HG02938 (cell line): ENCODE data around the gene TRAPPC2B.

Experiments
- ATAC-seq: cut with Tn5 transposase; IDR thresholded peaks from one replicate; pipeline ENCODE4 v1.9.1; 2021; ENCODE audit warnings: mild to moderate bottlenecking, moderate library complexity; ENCODE audit not compliant: unreplicated experiment

Gene TRAPPC2B

DNA sequence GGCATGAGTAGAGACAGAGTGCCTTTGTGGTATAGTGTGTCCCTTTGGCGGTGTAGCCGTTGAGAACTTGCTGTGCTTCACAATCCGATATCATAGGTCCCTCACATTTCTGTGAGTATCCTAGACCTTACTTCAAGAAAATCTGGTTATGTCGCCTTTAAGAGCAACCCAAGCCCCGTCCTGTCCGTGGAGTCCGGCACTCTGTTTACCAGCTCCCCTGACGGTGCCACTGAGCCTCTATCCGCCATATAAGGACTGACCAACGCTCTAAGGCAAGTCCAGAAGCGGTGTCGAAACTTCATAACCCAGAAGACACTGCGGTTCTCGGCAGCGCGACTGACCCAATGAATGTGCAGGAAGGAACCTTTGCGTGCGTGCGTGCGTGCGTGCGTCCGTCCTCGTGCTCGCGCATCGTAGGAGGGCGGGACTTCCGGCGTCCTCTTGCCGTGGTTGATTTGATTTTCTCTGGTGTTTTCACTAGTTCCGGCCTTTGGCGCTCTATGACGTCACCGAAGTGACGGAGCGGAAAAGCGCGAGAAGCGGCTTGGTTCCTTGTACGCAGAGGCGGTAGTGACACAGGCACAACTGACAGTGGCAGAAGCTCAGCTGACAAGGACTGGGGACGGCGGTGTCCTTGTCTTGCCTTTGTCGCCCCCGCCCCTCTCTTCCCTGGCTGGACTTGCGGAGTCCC is at the start of gene TRAPPC2B, which contains the start of gene ZNF547:
TRAPPC2B (plus strand) TSS at position 555 of the 691 bp plus-strand sequence. CDS start 1,283 bp downstream, outside the sequence.
ZNF547 (plus strand) TSS at position 555 of the 691 bp plus-strand sequence. CDS start 5,005 bp downstream, outside the sequence.
- ATAC-seq, result peak; percentile 94

DNA sequence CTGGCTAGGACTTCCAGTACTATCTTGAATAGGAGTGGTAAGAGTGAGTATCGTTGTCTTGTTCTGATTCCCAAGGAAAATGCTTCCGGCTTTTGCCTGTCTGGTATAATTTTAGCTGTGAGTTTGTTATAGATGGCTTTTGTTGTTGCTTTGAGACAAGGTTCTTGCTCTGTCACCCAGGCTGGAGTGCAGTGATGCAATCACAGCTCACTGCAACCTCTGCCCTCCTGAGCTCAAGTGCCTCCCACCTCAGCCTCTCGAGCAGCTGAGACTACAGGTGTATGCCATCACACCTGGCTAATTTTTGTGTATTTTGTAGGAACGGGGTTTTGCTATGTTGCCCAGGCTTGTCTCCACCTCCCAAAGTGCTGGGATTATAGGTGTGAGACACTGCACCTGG is 49.2 kb upstream of the TRAPPC2B start:
- ATAC-seq, result no peak

DNA sequence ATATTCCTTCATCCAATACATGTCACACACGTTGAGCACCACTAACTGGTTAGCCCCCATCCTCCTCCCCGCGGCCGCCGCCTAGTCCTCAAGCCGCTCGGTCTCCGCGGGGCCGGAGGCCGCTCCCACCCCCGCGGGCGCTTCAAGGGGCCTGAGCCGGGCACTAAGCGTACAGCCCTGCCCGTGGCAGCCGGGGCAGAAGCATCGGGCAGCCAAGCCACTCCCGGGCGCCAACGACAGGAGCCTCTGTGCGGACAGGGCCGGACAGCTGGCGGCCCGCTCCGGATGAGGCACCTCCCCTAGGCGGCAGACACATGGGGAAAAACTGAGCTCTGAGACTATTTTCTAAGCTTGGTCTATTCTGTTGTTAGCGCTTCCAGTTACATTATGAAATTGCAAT is 45.8 kb upstream of the TRAPPC2B start:
- ATAC-seq, result no peak

DNA sequence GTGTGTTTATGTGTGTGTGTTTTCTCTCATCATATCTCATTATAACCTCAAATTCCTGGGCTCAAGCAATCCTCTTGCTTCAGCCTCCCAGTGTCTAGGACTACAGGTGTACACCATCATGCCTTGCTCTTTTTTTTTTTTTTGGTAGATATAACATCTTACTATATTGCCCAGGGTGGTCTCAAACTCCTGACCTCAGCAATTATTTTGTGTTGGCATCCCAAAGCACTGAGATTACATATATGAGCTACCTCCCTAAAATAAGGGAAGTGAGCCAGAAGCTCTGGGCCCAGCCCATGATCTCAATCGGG is 43.5 kb upstream of the TRAPPC2B start:
- ATAC-seq, result no peak

DNA sequence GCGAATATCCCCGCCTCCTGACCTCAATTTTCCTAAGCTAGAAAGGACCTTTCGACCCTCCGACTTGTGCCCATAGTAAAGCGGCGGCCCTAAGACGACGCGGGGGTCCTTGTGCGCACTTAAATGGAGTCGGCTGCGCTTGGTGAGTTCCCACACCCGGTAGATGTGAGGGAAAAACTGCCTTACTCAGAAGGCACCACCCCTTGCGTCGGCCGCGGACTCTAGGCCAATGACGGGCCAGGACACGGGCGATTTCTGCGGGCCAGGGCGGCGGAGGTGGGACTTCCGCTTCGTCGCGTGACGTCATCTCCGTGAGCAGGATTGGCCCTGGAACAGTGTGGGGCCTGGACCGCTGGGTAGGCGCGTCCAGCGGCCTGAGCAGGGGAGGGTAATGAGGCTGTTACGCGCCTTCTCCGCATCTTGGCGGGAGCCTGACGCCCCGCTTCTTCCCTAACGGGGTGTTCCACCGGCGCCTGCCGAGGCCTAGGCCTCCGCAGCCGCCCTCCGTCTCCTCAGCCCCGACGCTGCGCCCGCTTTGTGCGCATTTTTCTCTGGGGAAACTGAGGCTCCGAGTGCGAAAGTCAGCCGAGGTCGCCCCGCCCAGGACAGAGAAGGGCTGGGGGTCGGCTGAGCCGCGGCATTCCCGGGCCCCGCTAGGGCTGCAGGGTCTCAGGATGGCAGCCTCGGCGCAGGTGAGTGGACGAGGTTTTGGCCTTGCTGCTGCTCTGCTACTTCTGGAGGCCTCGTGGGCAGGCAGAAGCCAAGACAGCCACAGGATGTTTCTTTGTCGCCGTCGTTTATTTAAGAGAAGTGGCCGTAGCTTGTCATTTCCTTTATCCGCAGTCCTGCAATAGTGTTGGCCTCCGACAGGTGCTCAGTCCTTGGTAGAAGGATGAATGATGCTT is 42.9 kb upstream of the TRAPPC2B start, which contains the start of gene ZNF543:
ZNF543 (plus strand) TSS at position 293 of the 905 bp plus-strand sequence; CDS start at position 675, 382 bp downstream.
- ATAC-seq, result peak; percentile 96

DNA sequence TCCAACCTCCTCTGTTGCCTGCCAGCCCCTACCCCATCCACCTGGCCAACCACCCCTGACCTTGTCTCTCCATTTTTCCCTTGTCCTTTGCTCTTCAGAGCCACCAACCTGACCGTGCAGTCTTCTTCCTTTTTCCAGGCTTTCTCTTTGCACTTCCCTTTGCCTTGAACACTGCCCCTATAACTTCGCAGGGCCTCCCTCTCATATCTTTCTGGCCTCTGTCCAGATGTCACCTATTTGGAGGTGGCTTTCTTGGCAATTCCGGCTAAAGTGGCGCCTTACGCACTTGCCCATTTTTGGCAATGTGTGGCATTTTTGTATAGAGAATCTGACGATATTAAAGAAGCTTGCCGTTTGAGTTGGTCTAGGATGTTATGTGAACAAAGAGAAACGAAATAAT is 42.2 kb upstream of the TRAPPC2B start:
- no peak for ATAC-seq

DNA sequence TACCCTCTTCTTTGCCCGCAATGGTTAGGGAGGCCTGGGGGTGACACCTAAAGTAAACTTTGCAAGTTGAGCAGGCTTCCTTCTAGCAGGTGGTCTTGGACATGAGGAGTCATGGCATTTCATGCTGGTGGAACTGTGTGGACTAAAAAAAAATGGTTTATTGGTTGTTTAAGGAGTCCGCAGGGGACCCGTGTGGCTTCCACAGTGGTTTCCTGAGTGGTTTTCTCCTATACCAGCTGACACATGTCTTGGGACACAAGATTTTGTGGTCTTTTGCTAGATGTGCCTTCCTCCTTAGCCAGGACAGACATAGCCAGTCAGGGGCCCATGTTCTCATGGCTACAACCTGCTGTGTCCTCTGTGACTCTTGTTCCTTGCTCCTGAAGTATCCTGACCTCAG is 41.6 kb upstream of the TRAPPC2B start:
- no peak for ATAC-seq

DNA sequence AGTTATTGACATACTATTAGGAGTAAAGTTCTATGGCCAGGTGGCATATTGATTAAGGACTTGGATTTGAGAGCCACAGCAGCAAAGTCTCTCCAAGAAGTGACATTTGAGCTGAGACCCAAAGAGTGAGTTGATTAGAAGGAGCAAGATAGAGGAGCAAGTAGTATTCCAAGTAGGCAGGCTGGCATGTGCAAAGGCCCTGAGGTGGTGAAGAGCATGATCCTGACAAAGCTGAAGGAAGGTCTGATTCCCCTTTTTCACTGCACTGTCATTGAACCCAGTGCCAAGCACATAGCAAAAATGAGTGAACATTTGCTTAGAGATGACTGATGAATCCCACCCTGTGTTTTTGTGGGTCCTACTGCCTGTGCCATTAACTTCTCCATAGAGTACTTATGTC is 38.4 kb upstream of the TRAPPC2B start:
- ATAC-seq, result no peak

DNA sequence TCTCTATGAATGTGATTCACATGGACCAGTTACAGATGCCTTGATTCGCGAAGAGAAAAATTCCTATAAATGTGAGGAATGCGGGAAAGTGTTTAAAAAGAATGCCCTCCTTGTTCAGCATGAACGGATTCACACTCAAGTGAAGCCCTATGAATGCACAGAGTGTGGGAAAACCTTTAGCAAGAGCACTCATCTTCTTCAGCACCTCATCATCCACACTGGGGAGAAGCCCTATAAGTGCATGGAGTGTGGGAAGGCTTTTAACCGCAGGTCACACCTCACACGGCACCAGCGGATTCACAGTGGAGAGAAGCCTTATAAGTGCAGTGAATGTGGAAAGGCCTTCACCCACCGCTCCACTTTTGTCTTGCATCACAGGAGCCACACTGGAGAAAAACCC is 35.4 kb upstream of the TRAPPC2B start:
- no peak for ATAC-seq

DNA sequence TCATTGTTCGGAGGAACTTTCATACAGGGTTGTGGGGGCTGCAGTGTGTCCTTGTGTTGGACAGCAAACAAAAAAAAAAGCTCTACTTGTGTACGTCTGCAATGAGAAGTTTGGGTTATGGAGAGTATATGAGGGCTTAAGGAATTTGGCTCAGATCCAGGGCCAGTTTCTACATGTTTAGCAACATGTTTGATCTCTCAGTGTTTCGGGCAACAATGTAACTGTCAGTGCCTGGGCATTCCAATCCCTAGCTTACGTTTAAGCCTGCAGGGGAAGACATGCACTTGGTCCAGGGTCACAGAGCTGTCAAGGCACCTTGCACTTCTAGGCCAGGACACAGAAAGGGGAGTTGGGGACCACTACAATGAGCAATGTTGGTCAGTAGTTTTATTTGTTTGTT is 29.2 kb upstream of the TRAPPC2B start:
- no peak for ATAC-seq

DNA sequence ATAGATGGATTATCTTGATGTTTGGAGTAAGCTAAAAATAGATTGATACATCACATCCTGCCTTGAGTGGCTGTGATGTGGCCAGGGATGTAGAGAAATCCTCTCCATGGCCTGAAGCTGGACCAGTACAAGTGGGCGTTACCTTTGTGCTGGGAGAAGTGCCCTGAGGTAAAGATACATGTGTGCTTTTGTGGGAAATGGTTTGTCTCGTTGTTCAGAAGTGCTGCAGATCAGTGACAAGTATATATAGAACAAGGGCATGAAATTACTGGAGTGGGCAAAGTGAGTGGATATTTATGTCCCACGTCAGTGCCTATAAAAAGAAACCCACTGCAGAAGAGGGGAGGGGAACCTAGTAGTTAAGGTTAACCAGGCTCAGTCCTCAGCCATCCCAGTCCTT is 24.5 kb upstream of the TRAPPC2B start:
- no peak for ATAC-seq

DNA sequence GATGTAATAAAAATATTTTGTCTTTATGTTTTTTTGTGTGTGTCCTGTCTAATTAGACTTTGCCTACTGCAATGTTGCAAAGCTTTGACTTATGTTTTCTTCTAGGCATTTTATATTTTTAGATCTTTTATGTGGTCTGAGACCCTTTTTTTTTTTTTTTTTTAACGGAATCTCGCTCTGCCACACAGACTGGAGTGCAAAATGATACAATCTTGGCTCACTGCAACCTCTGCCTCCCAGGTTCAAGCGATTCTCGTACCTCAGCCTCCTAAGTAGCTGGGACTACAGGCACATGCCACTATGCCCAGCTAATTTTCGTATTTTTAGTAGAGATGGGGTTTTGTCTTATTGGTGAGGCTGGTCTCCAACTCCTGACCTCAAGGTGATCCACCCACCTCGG is 20.8 kb upstream of the TRAPPC2B start:
- ATAC-seq, result no peak

DNA sequence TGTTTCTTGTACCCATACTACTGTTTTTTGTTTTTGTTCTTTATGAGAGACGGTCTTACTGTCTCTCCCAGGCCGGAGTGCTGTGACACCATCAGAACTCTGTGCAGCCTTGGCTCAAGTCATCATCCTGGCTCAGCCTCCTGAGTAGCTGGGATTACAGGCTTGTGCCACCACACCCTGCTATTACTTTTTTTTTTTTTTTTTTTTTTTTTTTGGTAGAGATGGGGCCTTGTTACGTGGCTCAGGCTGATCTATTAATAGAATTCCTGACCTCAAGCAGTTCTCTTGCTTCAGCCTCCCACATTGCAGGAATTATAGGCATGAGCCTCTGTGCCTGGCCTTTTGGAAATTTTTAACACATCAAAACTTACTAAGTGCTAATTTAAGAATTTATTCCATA is 15.2 kb upstream of the TRAPPC2B start:
- no peak for ATAC-seq

DNA sequence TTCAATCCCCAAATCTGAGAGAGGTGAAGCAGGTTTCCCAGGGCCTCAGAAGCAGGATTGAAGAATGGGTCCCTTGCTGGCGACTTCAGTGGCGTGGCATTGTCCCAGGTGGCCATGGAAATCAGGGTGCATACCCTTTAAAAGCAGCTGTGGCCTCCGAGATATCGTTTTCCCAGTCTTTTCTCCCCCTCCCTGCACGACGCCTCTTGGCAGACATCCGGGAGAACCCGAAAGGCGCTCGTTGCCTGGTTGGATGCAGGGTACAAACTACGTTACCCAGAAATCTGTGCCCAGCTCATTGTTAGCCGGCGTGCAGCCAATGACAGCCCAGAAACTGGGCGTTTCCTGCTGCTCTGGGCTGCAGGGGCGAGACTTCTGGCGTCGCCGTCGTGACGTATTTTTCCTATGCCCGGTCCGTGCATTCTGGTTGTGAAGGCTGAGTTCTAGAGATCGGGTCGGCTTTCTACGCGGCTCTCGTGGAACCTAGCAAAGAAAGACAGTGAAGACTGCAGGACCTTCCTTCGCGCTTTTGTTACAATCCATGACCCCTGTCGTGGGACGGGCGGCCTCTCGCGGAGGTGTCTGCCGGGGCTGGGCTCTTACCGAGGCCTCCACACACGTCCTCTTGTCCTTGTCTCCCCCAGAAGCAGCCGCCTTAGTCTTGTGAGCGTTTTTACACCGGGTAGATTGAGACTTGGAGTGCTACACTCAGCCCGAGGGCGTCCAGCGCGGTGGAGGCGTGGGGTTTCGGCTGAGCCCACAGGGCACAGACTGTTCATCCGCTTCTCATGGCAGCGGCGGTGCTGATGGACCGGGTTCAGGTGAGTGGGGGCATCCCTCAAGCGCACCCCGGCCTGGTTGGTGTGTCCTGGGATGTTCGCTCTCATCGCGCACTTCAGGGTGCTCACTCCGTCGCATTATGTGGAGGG is 12.2 kb upstream of the TRAPPC2B start, which contains the start of gene ZNF304:
ZNF304 (plus strand) TSS at position 395 of the 929 bp plus-strand sequence; CDS start at position 789, 394 bp downstream.
- peak; percentile 94 for ATAC-seq

DNA sequence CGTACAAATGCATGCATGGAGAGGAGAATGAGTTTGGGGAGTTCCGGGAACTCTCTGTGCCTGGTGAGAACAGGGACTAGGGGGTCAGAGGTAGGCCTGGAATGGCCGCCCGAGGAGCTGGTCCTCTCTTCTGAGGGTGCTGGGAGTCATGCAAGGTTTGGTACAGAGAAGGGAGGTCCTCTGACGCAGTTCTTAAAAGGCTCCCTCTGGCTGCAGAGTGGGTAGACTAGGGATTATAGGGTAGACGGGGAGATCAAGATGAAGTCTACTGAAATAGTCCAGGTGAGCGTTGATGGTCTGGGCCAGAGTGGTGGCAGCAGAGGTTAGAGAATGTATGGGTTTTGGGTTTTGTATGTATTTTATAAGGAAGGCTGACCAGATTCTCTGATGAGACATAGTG is 11.5 kb upstream of the TRAPPC2B start:
- ATAC-seq, result no peak

DNA sequence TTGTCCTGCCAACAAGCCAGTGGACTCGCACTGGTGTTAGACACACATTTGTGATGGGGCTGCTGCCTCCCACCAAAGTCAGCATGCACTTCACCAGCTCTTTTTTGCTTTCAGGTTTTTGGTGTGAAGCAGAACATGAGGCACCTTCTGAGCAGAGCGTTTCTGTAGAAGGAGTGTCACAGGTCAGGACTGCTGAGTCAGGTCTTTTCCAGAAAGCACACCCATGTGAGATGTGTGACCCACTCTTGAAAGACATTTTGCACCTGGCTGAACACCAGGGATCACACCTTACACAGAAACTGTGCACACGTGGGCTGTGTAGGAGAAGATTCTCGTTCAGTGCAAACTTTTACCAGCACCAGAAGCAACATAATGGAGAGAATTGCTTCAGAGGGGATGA is 7.4 kb upstream of the TRAPPC2B start:
- ATAC-seq, result no peak

DNA sequence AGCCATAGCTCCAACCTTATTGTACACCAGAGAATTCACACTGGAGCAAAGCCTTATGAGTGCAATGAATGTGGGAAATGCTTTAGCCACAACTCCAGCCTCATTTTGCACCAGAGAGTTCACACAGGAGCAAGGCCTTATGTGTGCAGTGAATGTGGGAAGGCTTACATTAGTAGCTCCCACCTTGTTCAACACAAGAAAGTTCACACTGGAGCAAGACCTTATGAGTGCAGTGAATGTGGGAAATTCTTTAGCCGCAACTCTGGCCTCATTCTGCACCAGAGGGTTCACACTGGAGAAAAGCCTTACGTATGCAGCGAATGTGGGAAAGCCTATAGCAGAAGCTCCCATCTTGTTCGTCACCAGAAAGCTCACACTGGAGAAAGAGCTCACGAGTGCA is 5.9 kb upstream of the TRAPPC2B start:
- no peak for ATAC-seq

DNA sequence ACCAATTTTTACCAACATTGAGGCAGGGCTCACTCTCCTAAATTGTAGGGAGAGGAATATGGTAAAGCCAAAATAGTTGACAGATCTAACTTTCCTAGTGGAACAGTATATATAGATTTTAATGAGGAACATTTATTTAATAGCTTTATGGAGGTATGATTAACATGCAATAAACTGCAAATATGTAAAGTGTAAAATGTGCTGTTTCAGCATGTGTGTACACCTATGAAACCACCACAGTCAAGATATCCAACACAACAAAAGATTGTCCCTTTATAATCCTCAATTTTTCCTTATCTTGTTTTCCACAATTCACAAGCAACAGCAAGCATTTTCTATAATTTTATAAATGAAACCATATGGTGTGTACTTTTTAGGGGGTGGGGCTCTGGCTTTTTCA is 4.1 kb upstream of the TRAPPC2B start:
- no peak for ATAC-seq

DNA sequence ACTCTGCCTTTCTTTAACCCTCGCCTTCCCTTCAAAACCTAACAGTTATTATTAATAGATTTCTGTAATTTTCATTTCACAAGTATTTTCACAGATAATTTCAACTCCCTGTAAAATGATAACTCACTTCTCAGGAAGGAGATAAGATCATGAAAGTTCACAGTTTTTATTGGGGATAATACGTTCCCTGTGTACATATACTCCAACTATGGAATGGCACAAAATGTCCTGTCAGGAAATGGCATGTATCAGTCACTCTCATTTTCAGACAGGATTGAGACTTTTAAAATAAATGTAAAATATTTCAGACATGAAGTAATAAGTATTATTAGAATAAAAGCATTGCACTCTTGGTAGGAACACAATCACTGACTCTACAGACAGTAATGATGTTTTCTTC is 932 bp upstream of the TRAPPC2B start:
- ATAC-seq, result no peak

DNA sequence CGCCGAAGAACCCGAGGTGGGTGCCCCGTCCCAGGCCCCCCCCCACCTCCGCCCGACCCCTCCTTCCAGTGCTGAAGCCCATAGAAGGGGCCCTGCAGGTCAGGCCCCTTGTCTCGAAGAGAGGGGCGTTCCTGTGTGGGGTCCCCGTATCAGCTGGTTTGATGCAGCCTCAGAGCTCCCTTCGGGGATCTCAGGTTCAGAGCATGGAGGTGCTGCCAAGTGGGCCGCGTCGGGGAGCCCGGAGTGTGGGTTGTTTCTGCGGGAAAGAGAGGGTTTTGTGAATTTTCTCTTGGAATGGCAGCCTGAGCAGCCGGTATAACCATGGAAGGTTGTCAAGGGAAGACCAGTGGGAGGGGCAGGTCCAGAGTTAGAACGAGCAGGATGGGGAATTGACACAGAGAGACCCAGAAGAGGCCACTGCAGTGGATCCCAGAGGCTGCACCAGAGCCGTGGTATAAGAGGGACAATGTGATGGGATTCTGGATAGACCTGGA is 384 bp downstream of the TRAPPC2B start:
- peak; percentile 14 for ATAC-seq

DNA sequence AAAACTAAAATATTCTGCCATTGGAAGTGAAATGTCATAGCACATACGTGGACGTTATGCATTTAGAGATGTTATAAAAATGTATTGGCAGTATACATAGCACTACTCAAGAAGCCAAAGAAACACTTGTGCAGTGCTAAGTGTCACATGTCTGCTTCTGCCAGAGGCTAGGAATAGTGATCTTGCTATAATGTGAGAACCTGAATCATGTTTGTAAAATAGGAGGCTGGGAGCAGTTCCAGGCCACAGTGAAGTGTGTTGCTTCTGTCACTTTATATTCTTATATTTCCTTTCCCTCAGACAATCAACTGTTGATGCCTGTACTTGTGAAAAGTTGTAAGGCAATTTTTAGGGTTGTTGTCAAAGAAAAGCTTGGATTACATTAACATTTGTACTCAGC is 3.4 kb downstream of the TRAPPC2B start:
- no peak for ATAC-seq
